ENCODE measurements around the gene ZNF441.
"Not testable (repeated sequence)": the region's sequence is repeated elsewhere in the genome, so short reads cannot be mapped to it uniquely, and the experiment has no call there.

The ZNF441 gene

GRCh38 chr19:11766597-11767591 lies at the start of gene ZNF441:
Gene ZNF441 (plus strand): TSS chr19:11767000. CDS start chr19:11767194, 194 bp downstream.
- peak; percentile 95 for DNase-seq (ENCODE audit: low read depth)

- no peak for DNase-seq (ENCODE audit: low read depth)
Measured at GRCh38 chr19:11721681-11722080, 45.1 kb upstream of the ZNF441 start.

- DNase-seq (ENCODE audit: low read depth): no peak
Measured at GRCh38 chr19:11722414-11722813, 44.4 kb upstream of the ZNF441 start.

- DNase-seq (ENCODE audit: low read depth): no peak
Measured at GRCh38 chr19:11729586-11729985, 37.2 kb upstream of the ZNF441 start.

- no peak for DNase-seq (ENCODE audit: low read depth)
Measured at GRCh38 chr19:11735375-11735774, 31.4 kb upstream of the ZNF441 start.

GRCh38 chr19:11736696-11737095 lies 30.1 kb upstream of the ZNF441 start:
- peak; percentile 27 for DNase-seq (ENCODE audit: low read depth)

GRCh38 chr19:11737964-11738745 lies 28.6 kb upstream of the ZNF441 start:
- peak; percentile 9 for DNase-seq (ENCODE audit: low read depth)

GRCh38 chr19:11738746-11739620 lies 27.8 kb upstream of the ZNF441 start, which contains the start of gene ZNF823:
Gene ZNF823 (minus strand): TSS chr19:11738946. CDS start chr19:11738819, 127 bp downstream.
- DNase-seq (ENCODE audit: low read depth): peak; percentile 96

GRCh38 chr19:11745869-11746268 lies 20.9 kb upstream of the ZNF441 start:
- DNase-seq (ENCODE audit: low read depth): no peak

GRCh38 chr19:11747277-11747676 lies 19.5 kb upstream of the ZNF441 start:
- DNase-seq (ENCODE audit: low read depth): no peak

- DNase-seq (ENCODE audit: low read depth): no peak
Measured at GRCh38 chr19:11749751-11750150, 17.0 kb upstream of the ZNF441 start.

- no peak for DNase-seq (ENCODE audit: low read depth)
Measured at GRCh38 chr19:11752244-11752736, 14.5 kb upstream of the ZNF441 start.

- no peak for DNase-seq (ENCODE audit: low read depth)
Measured at GRCh38 chr19:11754663-11755062, 12.1 kb upstream of the ZNF441 start.

GRCh38 chr19:11756965-11757364 lies 9.8 kb upstream of the ZNF441 start:
- DNase-seq (ENCODE audit: low read depth): no peak

GRCh38 chr19:11759805-11760204 lies 7.0 kb upstream of the ZNF441 start:
- no peak for DNase-seq (ENCODE audit: low read depth)

- no peak for DNase-seq (ENCODE audit: low read depth)
Measured at GRCh38 chr19:11763117-11763516, 3.7 kb upstream of the ZNF441 start.

GRCh38 chr19:11763611-11764010 lies 3.2 kb upstream of the ZNF441 start:
- DNase-seq (ENCODE audit: low read depth): no peak

- DNase-seq (ENCODE audit: low read depth): peak; percentile 29
Measured at GRCh38 chr19:11767633-11768133, 883 bp downstream of the ZNF441 start.

- DNase-seq (ENCODE audit: low read depth): no peak
Measured at GRCh38 chr19:11769995-11770394, 3.2 kb downstream of the ZNF441 start.

GRCh38 chr19:11771520-11771919 lies 4.7 kb downstream of the ZNF441 start:
- DNase-seq (ENCODE audit: low read depth): not testable (repeated sequence)

- DNase-seq (ENCODE audit: low read depth): not testable (repeated sequence)
Measured at GRCh38 chr19:11776669-11777068, 9.9 kb downstream of the ZNF441 start.

All from fibroblast of gingiva (primary cell).